HL-60 (cell line): Measurements from ENCODE around the gene TPGS1.
A peak's percentile ranks its signal among the peaks of the same experiment; 100 is the strongest.

Source experiments
- POLR2AphosphoS5 ChIP-seq: IDR thresholded peaks from 2 replicates; pipeline ENCODE4 v1.6.1; 2012; ENCODE audit warnings: low read depth
- TF ChIP-seq, protein P1 (sequence below): IDR thresholded peaks from one replicate; pipeline ENCODE4 v1.5.1; 2011; ENCODE audit warnings: low read length, control low read depth, inconsistent platforms; ENCODE audit not compliant: insufficient read depth
- TF ChIP-seq, protein P2 (sequence below): IDR thresholded peaks from 2 replicates; pipeline ENCODE4 v1.6.1; 2012; ENCODE audit warnings: low read depth; ENCODE audit not compliant: insufficient replicate concordance

DNA sequence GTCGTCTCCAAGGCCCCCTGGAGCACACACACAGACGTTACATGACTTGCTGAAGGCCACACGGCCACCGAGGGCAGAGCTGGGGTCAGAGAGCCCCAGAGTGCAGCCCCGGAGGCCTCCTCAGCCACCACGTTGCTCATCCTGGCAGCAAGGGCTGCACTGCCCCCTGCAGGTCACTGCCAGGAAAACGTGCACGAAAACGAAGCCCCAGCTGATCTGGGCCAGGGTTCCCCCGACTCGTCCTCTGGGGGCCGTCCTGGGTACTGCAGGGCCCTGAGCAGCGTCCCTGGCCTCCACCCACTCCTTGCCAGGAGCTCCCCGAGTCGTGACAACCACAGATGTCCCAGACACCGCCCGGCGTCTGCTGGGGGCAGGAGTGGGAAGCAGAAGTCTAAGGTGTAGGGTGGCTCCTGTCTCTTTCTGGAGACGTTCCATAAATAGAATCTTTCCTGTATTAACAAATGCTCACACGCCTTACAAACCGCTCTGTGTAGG, 3.4 kb downstream of the TPGS1 start:
- TF ChIP-seq, protein P1, sequence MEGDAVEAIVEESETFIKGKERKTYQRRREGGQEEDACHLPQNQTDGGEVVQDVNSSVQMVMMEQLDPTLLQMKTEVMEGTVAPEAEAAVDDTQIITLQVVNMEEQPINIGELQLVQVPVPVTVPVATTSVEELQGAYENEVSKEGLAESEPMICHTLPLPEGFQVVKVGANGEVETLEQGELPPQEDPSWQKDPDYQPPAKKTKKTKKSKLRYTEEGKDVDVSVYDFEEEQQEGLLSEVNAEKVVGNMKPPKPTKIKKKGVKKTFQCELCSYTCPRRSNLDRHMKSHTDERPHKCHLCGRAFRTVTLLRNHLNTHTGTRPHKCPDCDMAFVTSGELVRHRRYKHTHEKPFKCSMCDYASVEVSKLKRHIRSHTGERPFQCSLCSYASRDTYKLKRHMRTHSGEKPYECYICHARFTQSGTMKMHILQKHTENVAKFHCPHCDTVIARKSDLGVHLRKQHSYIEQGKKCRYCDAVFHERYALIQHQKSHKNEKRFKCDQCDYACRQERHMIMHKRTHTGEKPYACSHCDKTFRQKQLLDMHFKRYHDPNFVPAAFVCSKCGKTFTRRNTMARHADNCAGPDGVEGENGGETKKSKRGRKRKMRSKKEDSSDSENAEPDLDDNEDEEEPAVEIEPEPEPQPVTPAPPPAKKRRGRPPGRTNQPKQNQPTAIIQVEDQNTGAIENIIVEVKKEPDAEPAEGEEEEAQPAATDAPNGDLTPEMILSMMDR = peak; percentile 98
- TF ChIP-seq, protein P2, sequence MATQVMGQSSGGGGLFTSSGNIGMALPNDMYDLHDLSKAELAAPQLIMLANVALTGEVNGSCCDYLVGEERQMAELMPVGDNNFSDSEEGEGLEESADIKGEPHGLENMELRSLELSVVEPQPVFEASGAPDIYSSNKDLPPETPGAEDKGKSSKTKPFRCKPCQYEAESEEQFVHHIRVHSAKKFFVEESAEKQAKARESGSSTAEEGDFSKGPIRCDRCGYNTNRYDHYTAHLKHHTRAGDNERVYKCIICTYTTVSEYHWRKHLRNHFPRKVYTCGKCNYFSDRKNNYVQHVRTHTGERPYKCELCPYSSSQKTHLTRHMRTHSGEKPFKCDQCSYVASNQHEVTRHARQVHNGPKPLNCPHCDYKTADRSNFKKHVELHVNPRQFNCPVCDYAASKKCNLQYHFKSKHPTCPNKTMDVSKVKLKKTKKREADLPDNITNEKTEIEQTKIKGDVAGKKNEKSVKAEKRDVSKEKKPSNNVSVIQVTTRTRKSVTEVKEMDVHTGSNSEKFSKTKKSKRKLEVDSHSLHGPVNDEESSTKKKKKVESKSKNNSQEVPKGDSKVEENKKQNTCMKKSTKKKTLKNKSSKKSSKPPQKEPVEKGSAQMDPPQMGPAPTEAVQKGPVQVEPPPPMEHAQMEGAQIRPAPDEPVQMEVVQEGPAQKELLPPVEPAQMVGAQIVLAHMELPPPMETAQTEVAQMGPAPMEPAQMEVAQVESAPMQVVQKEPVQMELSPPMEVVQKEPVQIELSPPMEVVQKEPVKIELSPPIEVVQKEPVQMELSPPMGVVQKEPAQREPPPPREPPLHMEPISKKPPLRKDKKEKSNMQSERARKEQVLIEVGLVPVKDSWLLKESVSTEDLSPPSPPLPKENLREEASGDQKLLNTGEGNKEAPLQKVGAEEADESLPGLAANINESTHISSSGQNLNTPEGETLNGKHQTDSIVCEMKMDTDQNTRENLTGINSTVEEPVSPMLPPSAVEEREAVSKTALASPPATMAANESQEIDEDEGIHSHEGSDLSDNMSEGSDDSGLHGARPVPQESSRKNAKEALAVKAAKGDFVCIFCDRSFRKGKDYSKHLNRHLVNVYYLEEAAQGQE = no peak
- TF ChIP-seq POLR2AphosphoS5 = peak; percentile 46
